HepG2 (cell line): ENCODE results near the gene WDR45B. TPM values are rescaled to one million over a fixed set of nuclear protein-coding genes. Genes with fewer than 3 reads are reported as not detected.
A peak's percentile ranks its signal among the peaks of the same experiment; 100 is the strongest.

Source experiments
- ARID4A ChIP-seq: sonication (generic); formaldehyde crosslinking; IDR thresholded peaks from 2 replicates; pipeline ENCODE4 v1.5.0; 2020; ENCODE audit warnings: mild to moderate bottlenecking, missing genetic modification reagents, borderline replicate concordance
- ATF2 ChIP-seq: sonication (generic); formaldehyde crosslinking; IDR thresholded peaks from 2 replicates; pipeline ENCODE4 v1.4.0; 2020; ENCODE audit warnings: missing genetic modification reagents
- GATAD2A ChIP-seq: IDR thresholded peaks from 2 replicates; pipeline ENCODE4 v1.6.1; 2016
- HNRNPL ChIP-seq: fragments of 200-400 bp; formaldehyde crosslinking; IDR thresholded peaks from 2 replicates; pipeline ENCODE4 v1.6.1; 2017; ENCODE audit warnings: mild to moderate bottlenecking, low read depth, low read length
- LCORL ChIP-seq, 2 experiments: fragments of 450-650 bp in 1 of 2; sonication (generic) in 1 of 2; formaldehyde crosslinking in 1 of 2; IDR thresholded peaks; 2 replicates each; pipeline versions ENCODE4 v1.5.0 to v1.6.1; 2017 to 2020; ENCODE audit warnings: antibody characterized with exemption in 1 of 2, missing genetic modification reagents in 1 of 2
- MEIS2 ChIP-seq: sonication (generic); formaldehyde crosslinking; IDR thresholded peaks from 2 replicates; pipeline ENCODE4 v1.9.0; 2021; ENCODE audit warnings: mild to moderate bottlenecking, missing genetic modification reagents
- MLXIP ChIP-seq: sonication (generic); formaldehyde crosslinking; IDR thresholded peaks from 2 replicates; pipeline ENCODE4 v1.9.0; 2021; ENCODE audit warnings: missing genetic modification reagents, borderline replicate concordance
- PAXIP1 ChIP-seq: sonication (generic); formaldehyde crosslinking; conservative IDR thresholded peaks from 2 replicates; pipeline ENCODE4 v1.4.0; 2020; ENCODE audit warnings: mild to moderate bottlenecking, missing genetic modification reagents, moderate library complexity
- SAP130 ChIP-seq: IDR thresholded peaks from 2 replicates; pipeline ENCODE4 v1.6.1; 2016; ENCODE audit warnings: low read depth
- SOX5 ChIP-seq: IDR thresholded peaks from 2 replicates; pipeline ENCODE4 v1.6.1; 2016; ENCODE audit warnings: borderline replicate concordance
- TRIM22 ChIP-seq: fragments of 450-650 bp; IDR thresholded peaks from 2 replicates; pipeline ENCODE4 v1.6.1; 2017
- ZFY ChIP-seq: sonication (generic); formaldehyde crosslinking; IDR thresholded peaks from 2 replicates; pipeline ENCODE4 v1.4.0; 2020; ENCODE audit warnings: missing genetic modification reagents
- ZNF614 ChIP-seq: IDR thresholded peaks from 2 replicates; pipeline ENCODE4 v1.6.1; 2018; ENCODE audit warnings: missing biosample characterization, missing genetic modification reagents, inconsistent platforms, borderline replicate concordance
- ZSCAN21 ChIP-seq: sonication (generic); formaldehyde crosslinking; IDR thresholded peaks from 2 replicates; pipeline ENCODE4 v1.8.0; 2022; ENCODE audit warnings: mild to moderate bottlenecking, missing genetic modification reagents, moderate library complexity, borderline replicate concordance
- polyA plus RNA-seq, 8 experiments: library from polyadenylated mRNA; depleted of rRNA in 3 of 8; stranded (reverse) in 7 of 8; unstranded in 1 of 8; fragments of >200 nt; fragmentation: Illumina TruSeq in 4 of 8; extraction: Trizol in 4 of 8; gene quantifications; 2 replicates each; pipeline versions ENCODE4 v1.2.1 to v1.2.3, GENCODE V29; 2011 to 2016; ENCODE audit warnings: low read depth in 4 of 8, missing spikeins in 1 of 8, mixed read lengths in 1 of 8; ENCODE audit not compliant: insufficient read depth in 1 of 8
- total RNA-seq, 5 experiments: library from RNA; depleted of rRNA; stranded (reverse); fragments of >200 nt; fragmentation: Illumina TruSeq; extraction: Trizol; gene quantifications; 2 replicates each; pipeline ENCODE4 v1.2.3, GENCODE V29; 2016; ENCODE audit warnings: low read depth in 1 of 5

Gene WDR45B
- total and polyA plus RNA-seq, 2 of the 13 experiments (the other 11 are each of a cell fraction or from before 2014, with no cell fraction given): 86.2 to 155 TPM

GRCh38 chr17:82566129-82566960, 81.9 kb downstream of the WDR45B start (continued):
- TF ChIP-seq ARID4A (CRISPR knock-in tag) (0 out of 2 replicates have a peak, but pooled peaks have one; percentile 45), ATF2 (CRISPR knock-in tag) (no peak), ZFY (peak; percentile 22; the same call in 1 of the 2 replicates), LCORL (IDR thresholded peaks at IDR 0.05) (no peak), LCORL (CRISPR knock-in tag; IDR thresholded peaks at IDR 0.05) (0 out of 2 replicates have a peak, but pooled peaks have one; percentile 25), SAP130 (CRISPR knock-in tag) (peak; percentile 65), MLXIP (no peak), GATAD2A (CRISPR knock-in tag) (peak; percentile 48), TRIM22 (no peak), ZSCAN21 (CRISPR knock-in tag) (no peak), MEIS2 (CRISPR knock-in tag) (no peak), ZNF614 (CRISPR knock-in tag) (0 out of 2 replicates have a peak, but pooled peaks have one; percentile 24), PAXIP1 (CRISPR knock-in tag) (peak; percentile 59), HNRNPL (peak; percentile 79), SOX5 (peak; percentile 46; the same call in 1 of the 2 replicates)
